ENCODE measurements around the gene STRN3. TPM values are rescaled to one million over a fixed set of nuclear protein-coding genes. Genes with fewer than 3 reads are reported as not detected.

The STRN3 gene
- total and polyA plus RNA-seq, 2 of the 8 experiments (the other 6 are each of a cell fraction or from before 2014, with no cell fraction given), result 8.7 to 38.1 TPM

DNA sequence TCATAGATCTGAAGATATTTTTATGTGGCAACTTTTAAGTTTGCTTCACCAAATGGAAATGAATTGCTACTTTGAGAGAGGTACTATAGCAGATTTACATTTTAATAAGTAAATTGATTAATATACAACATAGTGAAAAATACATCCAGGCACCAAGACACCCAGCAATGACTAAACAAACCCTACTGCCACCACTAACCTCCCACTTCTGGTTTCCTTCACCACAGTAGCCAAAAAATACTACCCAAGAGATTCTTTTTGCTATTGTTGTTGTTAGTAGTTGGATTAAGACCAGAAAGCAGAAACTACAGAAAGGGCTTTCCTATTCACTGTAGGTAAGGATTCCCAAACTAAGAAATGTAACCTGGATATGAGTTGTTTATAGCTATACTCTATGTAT is 97.7 kb downstream of the STRN3 start:
- Histone ChIP-seq H2BK12ac (ENCODE audit: low read depth, low read length) (no peak overlapping the region), H3K4me3 (ENCODE audit: extremely low read depth in 1 of 4, insufficient read depth in 2 of 4, low read depth in 3 of 4, low read length in 4 of 4) (no peak overlapping the region), H3K79me1 (ENCODE audit: low read depth, low read length) (no peaks in the 10 kb centered on the region; the same call in 1 of the 2 replicates), H3K4me2 (ENCODE audit: insufficient read depth in 1 of 2, low read depth in 2 of 2, low read length in 2 of 2) (no peak overlapping the region), H4K5ac (ENCODE audit: insufficient read length, low read depth, low read length) (no peak overlapping the region), H3K56ac (replicated peaks; ENCODE audit: insufficient read length, low read depth, low read length) (no peak overlapping the region), H3K27ac (ENCODE audit: low read depth, low read length) (no peak overlapping the region), H3K23me2 (ENCODE audit: low read depth, low read length) (no peaks in the 10 kb centered on the region), H2BK20ac (ENCODE audit: low read length) (no peak overlapping the region), H4K91ac (replicated peaks; ENCODE audit: insufficient read length, low read length) (no peak overlapping the region), H4K8ac (ENCODE audit: extremely low read depth, insufficient read depth, low read length) (no peak overlapping the region), H3K79me2 (ENCODE audit: control insufficient read depth in 1 of 2, insufficient read depth in 2 of 2, low read length in 2 of 2) (no peaks in the 10 kb centered on the region), H4K20me1 (replicated peaks in 1 of 2; ENCODE audit: control insufficient read depth in 1 of 2, insufficient read depth in 2 of 2, low read length in 2 of 2) (no peaks in the 10 kb centered on the region), H3K4me1 (replicated peaks in 1 of 4; ENCODE audit: control insufficient read depth in 3 of 4, insufficient read depth in 4 of 4, low read length in 3 of 4) (peaks cover 0 to 3% (median 0%) of the 10 kb centered on the region in 4 experiments; a peak in 1 of 7 replicates), H3K36me3 (ENCODE audit: control insufficient read depth in 2 of 4, insufficient read depth in 4 of 4, low read length in 3 of 4) (peaks cover 0 to 7% (median 0%) of the 10 kb centered on the region in 4 experiments; a peak in 1 of 8 replicates), H2BK5ac (ENCODE audit: low read depth, low read length) (no peak overlapping the region), H2BK120ac (replicated peaks; ENCODE audit: low read depth, low read length) (no peak overlapping the region), H3K14ac (ENCODE audit: insufficient read length) (no peak overlapping the region), H3K9ac (replicated peaks in 1 of 4; ENCODE audit: extremely low read depth in 1 of 4, low read depth in 3 of 4, low read length in 3 of 4) (no peak overlapping the region), H3K9me3 (ENCODE audit: insufficient read depth in 2 of 2, low read depth in 1 of 2, low read length in 1 of 2) (no peaks in the 10 kb centered on the region), H3K4ac (replicated peaks; ENCODE audit: insufficient read length, low read depth, low read length) (no peak overlapping the region), H2BK15ac (ENCODE audit: low read length) (no peak overlapping the region), H3K27me3 (replicated peaks in 1 of 4; ENCODE audit: control insufficient read depth in 3 of 4, extremely low read depth in 1 of 4, insufficient read depth in 3 of 4, low read length in 3 of 4) (no peaks in the 10 kb centered on the region), H2AK5ac (ENCODE audit: low read depth, low read length) (no peak overlapping the region), H2AFZ (ENCODE audit: low read length) (no peak overlapping the region), H3K18ac (ENCODE audit: extremely low read depth, low read length) (no peak overlapping the region), H3K23ac (ENCODE audit: insufficient read length) (no peak overlapping the region)
- CTCF ChIA-PET (ENCODE audit: partially characterized antibody), result interaction anchor here (0.6 kb wide), 1 partner anchor 1292 kb away, joined by 3 read pairs; no protein-coding TSS in a partner anchor
- TF ChIP-seq YY1 (IDR thresholded peaks at IDR 0.05; ENCODE audit: low read depth, low read length), result no peak
- TF ChIP-seq CHD2 (IDR thresholded peaks at IDR 0.05; ENCODE audit: low read length), result no peak
- no peak for TF ChIP-seq POU5F1 (IDR thresholded peaks at IDR 0.05; ENCODE audit: low read depth, low read length)
- TF ChIP-seq CBX8 (IDR thresholded peaks at IDR 0.05; ENCODE audit: borderline replicate concordance, low read depth, low read length), result no peak
- TF ChIP-seq CREB1 (IDR thresholded peaks at IDR 0.05), result no peak
- TF ChIP-seq CTBP2 (IDR thresholded peaks at IDR 0.05; ENCODE audit: borderline replicate concordance, insufficient read depth, insufficient read length, low read length), result no peak
- TF ChIP-seq RFX5 (IDR thresholded peaks at IDR 0.05; ENCODE audit: borderline replicate concordance, low read depth, low read length), result no peak
- TF ChIP-seq E2F6 (IDR thresholded peaks at IDR 0.05), result no peak
- TF ChIP-seq POLR2A (IDR thresholded peaks at IDR 0.05; ENCODE audit: control extremely low read depth in 1 of 2, low read depth in 2 of 2, low read length in 2 of 2), result no peak
- no peak for TF ChIP-seq BACH1 (IDR thresholded peaks at IDR 0.05; ENCODE audit: low read length)
- no peak for TF ChIP-seq EP300 (IDR thresholded peaks at IDR 0.05; ENCODE audit: borderline replicate concordance in 1 of 2, low read depth in 2 of 2, low read length in 2 of 2)
- TF ChIP-seq HDAC6 (IDR thresholded peaks at IDR 0.05; ENCODE audit: low read depth, low read length), result no peak
- no peak for TF ChIP-seq RXRA (IDR thresholded peaks at IDR 0.05; ENCODE audit: insufficient read depth, low read depth, low read length)
- no peak for FAIRE-seq
- POLR2A ChIA-PET (ENCODE audit: partially characterized antibody), result no interaction called here
- no peak for DNase-seq (ENCODE audit: low read depth in 1 of 2, low spot score in 2 of 2)

Data from H1 (cell line).